ENCODE measurements around the gene PRKCQ. TPM values are rescaled to one million over a fixed set of nuclear protein-coding genes. Genes with fewer than 3 reads are reported as not detected.
A peak's percentile ranks its signal among the peaks of the same experiment; 100 is the strongest.

The PRKCQ gene
- total RNA-seq, 1 experiment from 2014 or later, result 12.1 TPM

DNA sequence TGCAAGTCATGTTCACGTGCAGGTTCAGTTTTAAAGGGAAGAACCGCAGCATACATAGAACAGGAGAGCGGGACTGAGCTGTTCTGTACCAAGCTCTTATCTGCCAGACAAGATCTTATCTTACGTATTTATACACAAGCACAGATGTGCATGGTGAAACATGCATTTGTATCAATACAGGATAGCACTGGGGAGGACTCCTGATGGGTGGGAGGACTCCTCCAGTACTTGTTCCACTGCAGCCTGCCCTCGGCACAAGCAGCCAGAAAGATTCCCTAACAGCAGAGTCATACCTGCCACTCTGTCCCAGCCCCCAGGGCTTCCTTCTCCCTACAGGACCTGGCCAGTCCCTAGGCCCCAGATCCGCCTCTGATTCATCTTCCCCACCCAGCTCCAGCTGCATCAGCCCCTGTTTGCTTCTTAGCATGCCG, 13.2 kb upstream of the PRKCQ start:
- H3K79me2 ChIP-seq (ENCODE audit: insufficient read depth, low read length), result no peaks in the 10 kb centered on the region
- H3K9ac ChIP-seq (ENCODE audit: extremely low read depth, insufficient read length, low read length), result no peak overlapping the region
- peaks cover 4 to 17% of the 10 kb centered on the region in 2 experiments for H3K4me1 Mint-ChIP-seq
- H3K4me1 ChIP-seq (ENCODE audit: insufficient read depth, low read length), result no peaks in the 10 kb centered on the region
- H4K20me1 ChIP-seq (ENCODE audit: control insufficient read depth, insufficient read depth, insufficient read length), result no peaks in the 10 kb centered on the region
- H3K36me3 Mint-ChIP-seq (ENCODE audit: insufficient read depth in 1 of 3, low read depth in 3 of 3), result no peaks in the 10 kb centered on the region; a peak in 4 of 7 replicates
- no peaks in the 10 kb centered on the region for H3K9me3 Mint-ChIP-seq
- H2BK15ac ChIP-seq (ENCODE audit: low read depth, low read length), result no peak overlapping the region
- DNase-seq, result peak; percentile 47
- H2BK5ac ChIP-seq (ENCODE audit: insufficient read length, low read length), result no peak overlapping the region
- H3K18ac ChIP-seq (ENCODE audit: insufficient read length, low read depth, low read length), result no peak overlapping the region
- H3K27me3 Mint-ChIP-seq (ENCODE audit: low read depth), result no peaks in the 10 kb centered on the region
- H4K91ac ChIP-seq (ENCODE audit: insufficient read length, low read depth, low read length), result no peak overlapping the region
- no peak overlapping the region for H2AK5ac ChIP-seq (ENCODE audit: insufficient read length, low read length)
- H3K4me3 Mint-ChIP-seq, result no peak overlapping the region
- H3K9me3 ChIP-seq (ENCODE audit: control insufficient read depth, low read depth, low read length), result no peaks in the 10 kb centered on the region
- no peaks in the 10 kb centered on the region for H3K79me1 ChIP-seq (ENCODE audit: insufficient read depth, low read depth, low read length, poor library complexity, severe bottlenecking)
- H3K14ac ChIP-seq (ENCODE audit: insufficient read depth, low read length), result no peak overlapping the region
- no peak overlapping the region for H3K23ac ChIP-seq (ENCODE audit: insufficient read length, low read depth, low read length)
- H4K8ac ChIP-seq (replicated peaks; ENCODE audit: insufficient read length, low read depth, low read length), result no peak overlapping the region
- no peak overlapping the region for H4K5ac ChIP-seq (ENCODE audit: insufficient read length, low read depth, low read length)
- H3K56ac ChIP-seq (ENCODE audit: insufficient read length, low read depth, low read length), result no peak overlapping the region
- no peak overlapping the region for H2BK12ac ChIP-seq (ENCODE audit: insufficient read length, low read depth, low read length)
- no peaks in the 10 kb centered on the region for H3K27me3 ChIP-seq (ENCODE audit: insufficient read depth, low read length)
- H3K27ac Mint-ChIP-seq, result peak overlapping the region in 1 of 3 experiments; percentile 63; a peak in 1 of 7 replicates
- H2BK20ac ChIP-seq (ENCODE audit: low read depth, low read length, poor library complexity, severe bottlenecking), result no peak overlapping the region
- H3K27ac ChIP-seq (ENCODE audit: insufficient read length, low read depth, low read length), result no peak overlapping the region
- no peak overlapping the region for H3T11ph ChIP-seq (ENCODE audit: low read length)
- no peak overlapping the region for H2AFZ ChIP-seq (ENCODE audit: low read length)
- H2BK120ac ChIP-seq (ENCODE audit: low read depth, low read length, poor library complexity, severe bottlenecking), result no peak overlapping the region
- H3K4ac ChIP-seq (ENCODE audit: low read depth, low read length), result no peak overlapping the region
- H3K23me2 ChIP-seq (ENCODE audit: insufficient read length, low read depth, low read length, poor library complexity, severe bottlenecking), result no peaks in the 10 kb centered on the region
- H3K4me2 ChIP-seq (ENCODE audit: insufficient read depth, insufficient read length, low read length), result no peak overlapping the region
- TF ChIP-seq, protein P1, sequence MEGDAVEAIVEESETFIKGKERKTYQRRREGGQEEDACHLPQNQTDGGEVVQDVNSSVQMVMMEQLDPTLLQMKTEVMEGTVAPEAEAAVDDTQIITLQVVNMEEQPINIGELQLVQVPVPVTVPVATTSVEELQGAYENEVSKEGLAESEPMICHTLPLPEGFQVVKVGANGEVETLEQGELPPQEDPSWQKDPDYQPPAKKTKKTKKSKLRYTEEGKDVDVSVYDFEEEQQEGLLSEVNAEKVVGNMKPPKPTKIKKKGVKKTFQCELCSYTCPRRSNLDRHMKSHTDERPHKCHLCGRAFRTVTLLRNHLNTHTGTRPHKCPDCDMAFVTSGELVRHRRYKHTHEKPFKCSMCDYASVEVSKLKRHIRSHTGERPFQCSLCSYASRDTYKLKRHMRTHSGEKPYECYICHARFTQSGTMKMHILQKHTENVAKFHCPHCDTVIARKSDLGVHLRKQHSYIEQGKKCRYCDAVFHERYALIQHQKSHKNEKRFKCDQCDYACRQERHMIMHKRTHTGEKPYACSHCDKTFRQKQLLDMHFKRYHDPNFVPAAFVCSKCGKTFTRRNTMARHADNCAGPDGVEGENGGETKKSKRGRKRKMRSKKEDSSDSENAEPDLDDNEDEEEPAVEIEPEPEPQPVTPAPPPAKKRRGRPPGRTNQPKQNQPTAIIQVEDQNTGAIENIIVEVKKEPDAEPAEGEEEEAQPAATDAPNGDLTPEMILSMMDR (conservative IDR thresholded peaks at IDR 0.05), result no peak
- WGBS (ENCODE audit: extremely low coverage, insufficient read length, low lambda C conversion rate), result no CpG with 5 or more reads among the region's 7 CpGs
